ENCODE results near the gene ATXN10. TPM values are rescaled to one million over a fixed set of nuclear protein-coding genes. Genes with fewer than 3 reads are reported as not detected.
A peak's percentile ranks its signal among the peaks of the same experiment; 100 is the strongest.

The ATXN10 gene
- total and polyA plus RNA-seq, 2 of the 13 experiments (the other 11 are each of a cell fraction or from before 2014, with no cell fraction given), result 60.1 to 194 TPM

GRCh38 chr22:45785458-45785857, 113.8 kb downstream of the ATXN10 start:
- FAIRE-seq, result no peak
- CTCF ChIA-PET (ENCODE audit: low intra/inter-chr PET ratio, low total read pairs), result no interaction called here
- H3K9ac ChIP-seq (ENCODE audit: insufficient read depth, low read depth, low read length), result no peak overlapping the region

More at GRCh38 chr22:45785458-45785857, 113.8 kb downstream of the ATXN10 start:
- Histone ChIP-seq H3K27ac (ENCODE audit: extremely low read length, insufficient read depth, low read length) (no peak overlapping the region), H2AFZ (ENCODE audit: low read length) (no peak overlapping the region), H3K9me3 (ENCODE audit: low read length) (no peaks in the 10 kb centered on the region), H3K27me3 (ENCODE audit: control insufficient read depth in 1 of 2, insufficient read depth in 2 of 2, low read length in 2 of 2) (no peaks in the 10 kb centered on the region), H4K20me1 (ENCODE audit: insufficient read depth, low read length) (no peaks in the 10 kb centered on the region; the same call in 1 of the 2 replicates), H3K79me2 (ENCODE audit: insufficient read depth, low read length) (peaks cover 6% of the 10 kb centered on the region), H3K4me1 (ENCODE audit: insufficient read depth, low read length) (peaks cover 26% of the 10 kb centered on the region), H3K4me3 (replicated peaks in 1 of 3; ENCODE audit: insufficient read depth in 1 of 3, low read depth in 2 of 3, low read length in 3 of 3) (no peak overlapping the region), H3K4me2 (ENCODE audit: low read depth, low read length) (no peak overlapping the region), H3K36me3 (replicated peaks in 1 of 2; ENCODE audit: control insufficient read depth in 1 of 2, insufficient read depth in 2 of 2, low read length in 2 of 2) (peaks cover 0 to 8% of the 10 kb centered on the region in 2 experiments; a peak in 3 of 5 replicates)
- DNase-seq (ENCODE audit: low spot score) (peak; percentile 28), ATAC-seq (no peak)
- in situ Hi-C loops (cut with HindIII; ENCODE audit: extremely low pct_ligation_motif_present, low pct_unique_long_range_greater_than_20kb) (no loop called here), intact Hi-C loops (cut with micrococcal nuclease; ENCODE audit: unreplicated experiment) (no loop called here)
- BruUV-seq (replicated peaks), result no TSS peak
- POLR2A ChIA-PET, result no interaction called here
- WGBS (ENCODE audit: low lambda C conversion rate), result 79% methylated on average over 8 of the region's 8 CpGs
- TF ChIP-seq ZNF761 (CRISPR knock-in tag; conservative IDR thresholded peaks at IDR 0.05), result no peak
- TF ChIP-seq PHB2 (IDR thresholded peaks at IDR 0.05; ENCODE audit: partially characterized antibody), result no peak
- TF ChIP-seq MTA1 (CRISPR knock-in tag; IDR thresholded peaks at IDR 0.05; ENCODE audit: borderline replicate concordance), result no peak
- TF ChIP-seq SATB2 (CRISPR knock-in tag; IDR thresholded peaks at IDR 0.05), result no peak
- TF ChIP-seq PITX1 (CRISPR knock-in tag; IDR thresholded peaks at IDR 0.05), result no peak
- no peak for TF ChIP-seq ZNF224 (CRISPR knock-in tag; IDR thresholded peaks at IDR 0.05)
- TF ChIP-seq FOSL2 (CRISPR knock-in tag; IDR thresholded peaks at IDR 0.05), result peak; percentile 88
- TF ChIP-seq EP300 (IDR thresholded peaks at IDR 0.05; ENCODE audit: low read depth in 2 of 2, low read length in 2 of 2), result 0 out of 4 replicates have a peak, but pooled peaks of 1 of the 2 experiments have one; percentile 28
- TF ChIP-seq EP300 (CRISPR knock-in tag; IDR thresholded peaks at IDR 0.05; ENCODE audit: borderline replicate concordance), result no peak
- TF ChIP-seq MIXL1 (CRISPR knock-in tag; IDR thresholded peaks at IDR 0.05), result no peak
- TF ChIP-seq ZNF737 (CRISPR knock-in tag; IDR thresholded peaks at IDR 0.05; ENCODE audit: borderline replicate concordance), result no peak
- TF ChIP-seq ZMYM4 (CRISPR knock-in tag; IDR thresholded peaks at IDR 0.05), result no peak
- TF ChIP-seq CEBPB (IDR thresholded peaks at IDR 0.05; ENCODE audit: borderline replicate concordance, low read depth, low read length), result peak; percentile 47; the same call in 1 of the 2 replicates
- TF ChIP-seq, protein P1, sequence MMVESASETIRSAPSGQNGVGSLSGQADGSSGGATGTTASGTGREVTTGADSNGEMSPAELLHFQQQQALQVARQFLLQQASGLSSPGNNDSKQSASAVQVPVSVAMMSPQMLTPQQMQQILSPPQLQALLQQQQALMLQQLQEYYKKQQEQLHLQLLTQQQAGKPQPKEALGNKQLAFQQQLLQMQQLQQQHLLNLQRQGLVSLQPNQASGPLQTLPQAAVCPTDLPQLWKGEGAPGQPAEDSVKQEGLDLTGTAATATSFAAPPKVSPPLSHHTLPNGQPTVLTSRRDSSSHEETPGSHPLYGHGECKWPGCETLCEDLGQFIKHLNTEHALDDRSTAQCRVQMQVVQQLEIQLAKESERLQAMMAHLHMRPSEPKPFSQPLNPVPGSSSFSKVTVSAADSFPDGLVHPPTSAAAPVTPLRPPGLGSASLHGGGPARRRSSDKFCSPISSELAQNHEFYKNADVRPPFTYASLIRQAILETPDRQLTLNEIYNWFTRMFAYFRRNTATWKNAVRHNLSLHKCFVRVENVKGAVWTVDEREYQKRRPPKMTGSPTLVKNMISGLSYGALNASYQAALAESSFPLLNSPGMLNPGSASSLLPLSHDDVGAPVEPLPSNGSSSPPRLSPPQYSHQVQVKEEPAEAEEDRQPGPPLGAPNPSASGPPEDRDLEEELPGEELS (CRISPR knock-in tag; IDR thresholded peaks at IDR 0.05), result no peak
- TF ChIP-seq CEBPG (CRISPR knock-in tag; IDR thresholded peaks at IDR 0.05), result peak; percentile 26; the same call in 1 of the 2 replicates
- TF ChIP-seq ZNF446 (CRISPR knock-in tag; IDR thresholded peaks at IDR 0.05), result no peak
- TF ChIP-seq, protein P2, sequence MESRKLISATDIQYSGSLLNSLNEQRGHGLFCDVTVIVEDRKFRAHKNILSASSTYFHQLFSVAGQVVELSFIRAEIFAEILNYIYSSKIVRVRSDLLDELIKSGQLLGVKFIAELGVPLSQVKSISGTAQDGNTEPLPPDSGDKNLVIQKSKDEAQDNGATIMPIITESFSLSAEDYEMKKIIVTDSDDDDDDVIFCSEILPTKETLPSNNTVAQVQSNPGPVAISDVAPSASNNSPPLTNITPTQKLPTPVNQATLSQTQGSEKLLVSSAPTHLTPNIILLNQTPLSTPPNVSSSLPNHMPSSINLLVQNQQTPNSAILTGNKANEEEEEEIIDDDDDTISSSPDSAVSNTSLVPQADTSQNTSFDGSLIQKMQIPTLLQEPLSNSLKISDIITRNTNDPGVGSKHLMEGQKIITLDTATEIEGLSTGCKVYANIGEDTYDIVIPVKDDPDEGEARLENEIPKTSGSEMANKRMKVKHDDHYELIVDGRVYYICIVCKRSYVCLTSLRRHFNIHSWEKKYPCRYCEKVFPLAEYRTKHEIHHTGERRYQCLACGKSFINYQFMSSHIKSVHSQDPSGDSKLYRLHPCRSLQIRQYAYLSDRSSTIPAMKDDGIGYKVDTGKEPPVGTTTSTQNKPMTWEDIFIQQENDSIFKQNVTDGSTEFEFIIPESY (CRISPR knock-in tag; IDR thresholded peaks at IDR 0.05), result peak; percentile 78
- TF ChIP-seq, protein P3, sequence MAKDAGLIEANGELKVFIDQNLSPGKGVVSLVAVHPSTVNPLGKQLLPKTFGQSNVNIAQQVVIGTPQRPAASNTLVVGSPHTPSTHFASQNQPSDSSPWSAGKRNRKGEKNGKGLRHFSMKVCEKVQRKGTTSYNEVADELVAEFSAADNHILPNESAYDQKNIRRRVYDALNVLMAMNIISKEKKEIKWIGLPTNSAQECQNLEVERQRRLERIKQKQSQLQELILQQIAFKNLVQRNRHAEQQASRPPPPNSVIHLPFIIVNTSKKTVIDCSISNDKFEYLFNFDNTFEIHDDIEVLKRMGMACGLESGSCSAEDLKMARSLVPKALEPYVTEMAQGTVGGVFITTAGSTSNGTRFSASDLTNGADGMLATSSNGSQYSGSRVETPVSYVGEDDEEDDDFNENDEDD (CRISPR knock-in tag; IDR thresholded peaks at IDR 0.05; ENCODE audit: borderline replicate concordance), result no peak
- TF ChIP-seq, protein P4, sequence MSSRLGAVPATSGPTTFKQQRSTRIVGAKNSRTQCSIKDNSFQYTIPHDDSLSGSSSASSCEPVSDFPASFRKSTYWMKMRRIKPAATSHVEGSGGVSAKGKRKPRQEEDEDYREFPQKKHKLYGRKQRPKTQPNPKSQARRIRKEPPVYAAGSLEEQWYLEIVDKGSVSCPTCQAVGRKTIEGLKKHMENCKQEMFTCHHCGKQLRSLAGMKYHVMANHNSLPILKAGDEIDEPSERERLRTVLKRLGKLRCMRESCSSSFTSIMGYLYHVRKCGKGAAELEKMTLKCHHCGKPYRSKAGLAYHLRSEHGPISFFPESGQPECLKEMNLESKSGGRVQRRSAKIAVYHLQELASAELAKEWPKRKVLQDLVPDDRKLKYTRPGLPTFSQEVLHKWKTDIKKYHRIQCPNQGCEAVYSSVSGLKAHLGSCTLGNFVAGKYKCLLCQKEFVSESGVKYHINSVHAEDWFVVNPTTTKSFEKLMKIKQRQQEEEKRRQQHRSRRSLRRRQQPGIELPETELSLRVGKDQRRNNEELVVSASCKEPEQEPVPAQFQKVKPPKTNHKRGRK (CRISPR knock-in tag; IDR thresholded peaks at IDR 0.05), result no peak

Data from HepG2 (cell line).